ENCODE results near the gene MGLL. TPM values are rescaled to one million over a fixed set of nuclear protein-coding genes. Genes with fewer than 3 reads are reported as not detected.

MGLL gene
- total RNA-seq, 2 experiments from 2014 or later = 0.28 to 0.38 TPM

- no peaks in the 10 kb centered on the region for H3K36me3 ChIP-seq (ENCODE audit: insufficient read depth, low read length)
- intact Hi-C loops (cut with DNase I, micrococcal nuclease) = no loop called here
- peaks cover 15% of the 10 kb centered on the region for H3K27me3 Mint-ChIP-seq
- no peaks in the 10 kb centered on the region for H3K36me3 Mint-ChIP-seq (ENCODE audit: low read depth)
- H3K27ac ChIP-seq (ENCODE audit: low read depth in 1 of 2, low read length in 2 of 2) = no peak overlapping the region
- H3K4me3 ChIP-seq (ENCODE audit: low read length) = no peak overlapping the region
- no peaks in the 10 kb centered on the region for H3K4me1 Mint-ChIP-seq (ENCODE audit: low read depth)
- no peak for DNase-seq
- POLR2A ChIA-PET = no interaction called here
- H3K9me3 ChIP-seq (ENCODE audit: control insufficient read depth in 1 of 2, insufficient read depth in 1 of 2, low read length in 2 of 2) = peaks cover 0 to 12% of the 10 kb centered on the region in 2 experiments
- CTCF ChIA-PET = no interaction called here
- peaks cover 0 to 6% of the 10 kb centered on the region in 2 experiments for H3K27me3 ChIP-seq (ENCODE audit: control insufficient read depth in 1 of 2, insufficient read depth in 2 of 2, low read length in 2 of 2)
- no peaks in the 10 kb centered on the region for H3K4me1 ChIP-seq (ENCODE audit: insufficient read depth, low read length)
- no peak overlapping the region for H3K27ac Mint-ChIP-seq
- H3K9me3 Mint-ChIP-seq = no peaks in the 10 kb centered on the region
- no peak for ATAC-seq (ENCODE audit: poor library complexity)
- no peak for TF ChIP-seq CTCF (IDR thresholded peaks at IDR 0.05)
- H3K4me3 Mint-ChIP-seq = no peak overlapping the region
Measured at GRCh38 chr3:127811717-127812116, 10.6 kb downstream of the MGLL start.

- Mint-ChIP-seq H3K27me3 (peaks cover 8% of the 10 kb centered on the region), H3K4me3 (no peak overlapping the region)
- CTCF ChIA-PET = no interaction called here
Measured at GRCh38 chr3:127809611-127810010, 12.7 kb downstream of the MGLL start.

GRCh38 chr3:127809211-127809610, 13.1 kb downstream of the MGLL start:
- ATAC-seq (ENCODE audit: poor library complexity) (no peak), DNase-seq (no peak)
- CTCF ChIA-PET = no interaction called here
- TF ChIP-seq CTCF (IDR thresholded peaks at IDR 0.05) = no peak
- Mint-ChIP-seq H3K27ac (no peak overlapping the region), H3K9me3 (no peaks in the 10 kb centered on the region), H3K4me3 (no peak overlapping the region), H3K4me1 (ENCODE audit: low read depth) (no peaks in the 10 kb centered on the region), H3K27me3 (peaks cover 8% of the 10 kb centered on the region), H3K36me3 (ENCODE audit: low read depth) (no peaks in the 10 kb centered on the region)
- Histone ChIP-seq H3K27ac (ENCODE audit: low read depth in 1 of 2, low read length in 2 of 2) (no peak overlapping the region), H3K4me3 (ENCODE audit: low read length) (no peak overlapping the region), H3K36me3 (ENCODE audit: insufficient read depth, low read length) (no peaks in the 10 kb centered on the region), H3K9me3 (ENCODE audit: control insufficient read depth in 1 of 2, insufficient read depth in 1 of 2, low read length in 2 of 2) (peaks cover 0 to 3% of the 10 kb centered on the region in 2 experiments), H3K27me3 (ENCODE audit: control insufficient read depth in 1 of 2, insufficient read depth in 2 of 2, low read length in 2 of 2) (peaks cover 0 to 2% of the 10 kb centered on the region in 2 experiments), H3K4me1 (ENCODE audit: insufficient read depth, low read length) (no peaks in the 10 kb centered on the region)
- intact Hi-C loops (cut with DNase I, micrococcal nuclease) = no loop called here
- POLR2A ChIA-PET = no interaction called here

More at GRCh38 chr3:127809611-127810010, 12.7 kb downstream of the MGLL start:
- no peak overlapping the region for H3K4me3 ChIP-seq (ENCODE audit: low read length)
- DNase-seq = no peak
- H3K27ac ChIP-seq (ENCODE audit: low read depth in 1 of 2, low read length in 2 of 2) = no peak overlapping the region
- H3K27me3 ChIP-seq (ENCODE audit: control insufficient read depth in 1 of 2, insufficient read depth in 2 of 2, low read length in 2 of 2) = peaks cover 0 to 6% of the 10 kb centered on the region in 2 experiments
- H3K4me1 Mint-ChIP-seq (ENCODE audit: low read depth) = no peaks in the 10 kb centered on the region
- POLR2A ChIA-PET = no interaction called here
- no peak overlapping the region for H3K27ac Mint-ChIP-seq
- no peaks in the 10 kb centered on the region for H3K36me3 Mint-ChIP-seq (ENCODE audit: low read depth)
- H3K9me3 Mint-ChIP-seq = no peaks in the 10 kb centered on the region
- H3K4me1 ChIP-seq (ENCODE audit: insufficient read depth, low read length) = no peaks in the 10 kb centered on the region
- H3K36me3 ChIP-seq (ENCODE audit: insufficient read depth, low read length) = no peaks in the 10 kb centered on the region
- peaks cover 0 to 3% of the 10 kb centered on the region in 2 experiments for H3K9me3 ChIP-seq (ENCODE audit: control insufficient read depth in 1 of 2, insufficient read depth in 1 of 2, low read length in 2 of 2)
- intact Hi-C loops (cut with DNase I, micrococcal nuclease) = no loop called here
- ATAC-seq (ENCODE audit: poor library complexity) = no peak
- TF ChIP-seq CTCF (IDR thresholded peaks at IDR 0.05) = no peak

Data from CD4-positive, alpha-beta T cell (primary cell).